OCI-LY1 (cell line): ENCODE measurements around the gene SSH2.
"Not testable (repeated sequence)": the region's sequence is repeated elsewhere in the genome, so short reads cannot be mapped to it uniquely, and the experiment has no call there.

Experiments
- CTCF ChIP-seq: fragments of 200-600 bp; sonication (generic), shearing (Covaris generic); IDR thresholded peaks from 2 replicates; pipeline ENCODE4 v1.5.1; 2017; ENCODE audit warnings: mild to moderate bottlenecking, antibody characterized with exemption, low read length, moderate library complexity, mixed read lengths
- EZH2 ChIP-seq: fragments of 200-600 bp; sonication (generic), shearing (Covaris generic); IDR thresholded peaks from 2 replicates; pipeline ENCODE4 v1.8.0; 2017; ENCODE audit warnings: borderline replicate concordance, mixed run types, mild to moderate bottlenecking, antibody characterized with exemption, low read length, moderate library complexity, mixed read lengths

DNA sequence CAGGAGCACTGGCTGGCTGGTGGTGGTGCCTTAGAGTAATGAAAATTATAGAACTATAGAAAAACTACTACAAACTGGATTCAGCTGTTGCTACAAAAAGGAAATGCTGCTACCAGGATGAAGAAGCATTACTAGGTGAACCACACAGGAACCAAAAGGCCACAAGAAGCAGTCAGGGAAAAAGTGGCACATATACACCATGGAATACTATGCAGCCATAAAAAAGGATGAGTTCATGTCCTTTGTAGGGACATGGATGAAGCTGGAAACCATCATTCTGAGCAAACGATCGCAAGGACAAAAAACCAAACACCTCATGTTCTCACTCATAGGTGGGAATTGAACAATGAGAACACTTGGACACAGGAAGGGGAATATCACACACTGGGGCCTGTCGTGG lies 5.9 kb upstream of the SSH2 start:
- not testable (repeated sequence) for TF ChIP-seq CTCF, EZH2
